Brain microvascular endothelial cell (primary cell): ENCODE data around the gene EIF3M.
A peak's percentile ranks its signal among the peaks of the same experiment; 100 is the strongest.

ENCODE experiments used
- DNase-seq: peaks from one replicate; pipeline ENCODE4 v3.0.0-alpha.2; 2020
- H3K27ac ChIP-seq: fragments of 250-450 bp; sonication (Bioruptor Pico); 2 replicates; pipeline ENCODE4 v1.5.1; 2020; ENCODE audit warnings: mild to moderate bottlenecking, moderate library complexity
- H3K27me3 ChIP-seq: fragments of 250-450 bp; sonication (Bioruptor Pico); replicated peaks from 2 replicates; pipeline ENCODE4 v1.5.1; 2020; ENCODE audit warnings: mild to moderate bottlenecking
- H3K36me3 ChIP-seq: fragments of 250-450 bp; sonication (Bioruptor Pico); replicated peaks from 2 replicates; pipeline ENCODE4 v1.5.1; 2020; ENCODE audit warnings: mild to moderate bottlenecking
- H3K4me3 ChIP-seq: 2 replicates; pipeline ENCODE4 v1.5.1; 2011; ENCODE audit warnings: low read depth, mild to moderate bottlenecking, control low read depth, low read length, moderate library complexity
- in situ Hi-C: cut with HindIII; loops from 2 replicates; pipeline ENCODE4 v1.10.0; 2017; ENCODE audit warnings: low sequenced_read_pairs, low pct_ligation_motif_present
- TF ChIP-seq, protein P1 (sequence below): IDR thresholded peaks from 2 replicates; pipeline ENCODE4 v1.5.1; 2011; ENCODE audit warnings: low read depth, mild to moderate bottlenecking, moderate library complexity, low read length, control low read depth, inconsistent platforms; ENCODE audit errors: missing control alignments

Gene EIF3M

GRCh38 chr11:32615422-32615821 is 31.8 kb downstream of the EIF3M start:
- TF ChIP-seq, protein P1, sequence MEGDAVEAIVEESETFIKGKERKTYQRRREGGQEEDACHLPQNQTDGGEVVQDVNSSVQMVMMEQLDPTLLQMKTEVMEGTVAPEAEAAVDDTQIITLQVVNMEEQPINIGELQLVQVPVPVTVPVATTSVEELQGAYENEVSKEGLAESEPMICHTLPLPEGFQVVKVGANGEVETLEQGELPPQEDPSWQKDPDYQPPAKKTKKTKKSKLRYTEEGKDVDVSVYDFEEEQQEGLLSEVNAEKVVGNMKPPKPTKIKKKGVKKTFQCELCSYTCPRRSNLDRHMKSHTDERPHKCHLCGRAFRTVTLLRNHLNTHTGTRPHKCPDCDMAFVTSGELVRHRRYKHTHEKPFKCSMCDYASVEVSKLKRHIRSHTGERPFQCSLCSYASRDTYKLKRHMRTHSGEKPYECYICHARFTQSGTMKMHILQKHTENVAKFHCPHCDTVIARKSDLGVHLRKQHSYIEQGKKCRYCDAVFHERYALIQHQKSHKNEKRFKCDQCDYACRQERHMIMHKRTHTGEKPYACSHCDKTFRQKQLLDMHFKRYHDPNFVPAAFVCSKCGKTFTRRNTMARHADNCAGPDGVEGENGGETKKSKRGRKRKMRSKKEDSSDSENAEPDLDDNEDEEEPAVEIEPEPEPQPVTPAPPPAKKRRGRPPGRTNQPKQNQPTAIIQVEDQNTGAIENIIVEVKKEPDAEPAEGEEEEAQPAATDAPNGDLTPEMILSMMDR, result no peak
- no peak for DNase-seq
- H3K27me3 ChIP-seq, result no peaks in the 10 kb centered on the region
- in situ Hi-C loops, result no loop called here
- H3K4me3 ChIP-seq, result no peak overlapping the region
- H3K27ac ChIP-seq, result no peak overlapping the region
- H3K36me3 ChIP-seq, result no peaks in the 10 kb centered on the region

DNA sequence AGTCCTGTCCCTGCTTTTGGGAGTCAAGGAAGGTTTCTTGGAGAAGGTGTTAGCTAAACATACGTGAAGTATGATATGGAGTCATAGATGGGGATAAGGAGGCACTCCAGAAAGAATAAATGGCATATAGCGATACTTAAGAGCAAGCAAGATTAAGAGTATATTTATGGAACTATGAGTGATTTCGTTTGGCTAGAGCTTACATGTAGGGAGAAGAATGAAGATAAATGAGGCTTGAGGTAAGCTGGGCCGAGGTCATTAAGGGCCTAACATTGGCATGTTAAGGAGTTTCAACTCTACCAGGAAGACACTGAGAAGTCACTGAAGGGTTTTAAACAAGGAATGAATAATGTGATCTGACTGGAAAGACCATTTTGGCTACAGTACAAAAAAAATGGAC is 33.3 kb downstream of the EIF3M start:
- no peaks in the 10 kb centered on the region for H3K36me3 ChIP-seq
- no peak overlapping the region for H3K27ac ChIP-seq
- H3K27me3 ChIP-seq, result no peaks in the 10 kb centered on the region
- DNase-seq, result no peak
- in situ Hi-C loops, result no loop called here
- no peak overlapping the region for H3K4me3 ChIP-seq
- TF ChIP-seq, protein P1, result no peak

GRCh38 chr11:32630844-32631243 is 47.2 kb downstream of the EIF3M start:
- TF ChIP-seq, protein P1, result no peak
- H3K27me3 ChIP-seq, result no peaks in the 10 kb centered on the region
- H3K27ac ChIP-seq, result no peak overlapping the region
- H3K4me3 ChIP-seq, result no peak overlapping the region
- in situ Hi-C loops, result no loop called here
- DNase-seq, result no peak
- H3K36me3 ChIP-seq, result no peaks in the 10 kb centered on the region

GRCh38 chr11:32635819-32636218 is 52.2 kb downstream of the EIF3M start:
- H3K36me3 ChIP-seq, result no peaks in the 10 kb centered on the region

GRCh38 chr11:32641361-32641760 is 57.7 kb downstream of the EIF3M start:
- in situ Hi-C loops, result no loop called here
- H3K36me3 ChIP-seq, result no peaks in the 10 kb centered on the region
- no peak overlapping the region for H3K4me3 ChIP-seq
- H3K27me3 ChIP-seq, result no peaks in the 10 kb centered on the region
- TF ChIP-seq, protein P1, result no peak
- DNase-seq, result no peak
- no peak overlapping the region for H3K27ac ChIP-seq

More at GRCh38 chr11:32635819-32636218, 52.2 kb downstream of the EIF3M start:
- no peak for DNase-seq
- no peak overlapping the region for H3K27ac ChIP-seq
- TF ChIP-seq, protein P1, result no peak
- no peaks in the 10 kb centered on the region for H3K27me3 ChIP-seq
- in situ Hi-C loops, result no loop called here
- H3K4me3 ChIP-seq, result no peak overlapping the region

GRCh38 chr11:32643526-32643925 is 59.9 kb downstream of the EIF3M start:
- Histone ChIP-seq H3K36me3 (no peaks in the 10 kb centered on the region), H3K27ac (no peak overlapping the region), H3K27me3 (no peaks in the 10 kb centered on the region), H3K4me3 (no peak overlapping the region)
- in situ Hi-C loops, result no loop called here
- TF ChIP-seq, protein P1, result no peak
- peak; percentile 31 for DNase-seq
